IMR-90 (cell line): ENCODE measurements around the gene TUBB4A.

Experiments used
- BHLHE40 ChIP-seq: fragments of 150-350 bp; IDR thresholded peaks from 2 replicates; pipeline ENCODE4 v1.6.1; 2016; ENCODE audit warnings: mild to moderate bottlenecking, low read depth, low read length
- CTCF ChIP-seq: conservative IDR thresholded peaks from 2 replicates; pipeline ENCODE4 v1.5.1; 2012; ENCODE audit warnings: mild to moderate bottlenecking, low read depth, low read length, improper control_type of control experiment
- POLR2A ChIP-seq: IDR thresholded peaks from 2 replicates; pipeline ENCODE4 v1.6.1; 2012; ENCODE audit warnings: mild to moderate bottlenecking, low read depth, low read length

- TF ChIP-seq POLR2A (no peak), CTCF (no peak), BHLHE40 (no peak)
Observed at GRCh38 chr19:6534451-6535093, 32.5 kb upstream of the TUBB4A start.
